Panc1 (cell line): ENCODE data around the gene GAR1. TPM values are rescaled to one million over a fixed set of nuclear protein-coding genes. Genes with fewer than 3 reads are reported as not detected.

Experiments used
- ATAC-seq: fragments of 200-7000 bp; cut with Tn5 transposase; 2 replicates; pipeline ENCODE4 v1.9.1; 2020; ENCODE audit warnings: mild to moderate bottlenecking, moderate library complexity
- BruUV-seq: library from RNA; stranded (reverse); fragments of 400-500 nt; replicated peaks from 2 replicates; lab custom pipeline; 2021; lab: Mats Ljungman, UMichigan
- CTCF ChIA-PET: fragments of 300-600 bp; sonication (Branson Sonifier 250); formaldehyde crosslinking; loops from one replicate; lab custom pipeline; 2022; ENCODE audit warnings: antibody characterized with exemption; lab: Charles Lee
- POLR2A ChIA-PET: fragments of 300-600 bp; sonication (Branson Sonifier 250); formaldehyde crosslinking; loops from one replicate; lab custom pipeline; 2022; ENCODE audit warnings: antibody characterized with exemption; lab: Charles Lee
- DNase-seq: peaks from one replicate; pipeline ENCODE4 v3.0.0-alpha.2; 2010; ENCODE audit warnings: low read depth, low spot score
- H3K27ac ChIP-seq: 2 replicates; pipeline ENCODE4 v1.5.1; 2011; ENCODE audit warnings: mild to moderate bottlenecking, low read length, inconsistent platforms
- H3K27me3 ChIP-seq: fragments of 200-500 bp; sonication (Bioruptor generic); 2 replicates; pipeline ENCODE4 v1.6.0; 2014; ENCODE audit warnings: low read length, inconsistent platforms; ENCODE audit not compliant: control insufficient read depth, insufficient read depth
- H3K36me3 ChIP-seq: fragments of 200-500 bp; sonication (Bioruptor generic); 2 replicates; pipeline ENCODE4 v1.5.1; 2014; ENCODE audit warnings: inconsistent platforms, mild to moderate bottlenecking, low read length, moderate library complexity; ENCODE audit not compliant: control insufficient read depth, insufficient read depth
- H3K4me1 ChIP-seq: 2 replicates; pipeline ENCODE4 v1.5.1; 2011; ENCODE audit warnings: inconsistent platforms, mild to moderate bottlenecking, low read length, moderate library complexity; ENCODE audit not compliant: control insufficient read depth, insufficient read depth
- H3K4me3 ChIP-seq, 2 experiments: 2 replicates each; pipeline ENCODE4 v1.5.1; 2011 to 2012; ENCODE audit warnings: low read depth in 2 of 2, low read length in 2 of 2, mild to moderate bottlenecking in 2 of 2, inconsistent platforms in 1 of 2, moderate library complexity in 1 of 2
- H3K9me3 ChIP-seq: fragments of 200-500 bp; sonication (Bioruptor generic); 2 replicates; pipeline ENCODE4 v1.5.1; 2014; ENCODE audit warnings: low read depth, mild to moderate bottlenecking, inconsistent platforms, low read length, moderate library complexity; ENCODE audit not compliant: control insufficient read depth, insufficient read depth
- in situ Hi-C: cut with HindIII; loops from 2 replicates; pipeline ENCODE4 v1.10.0; 2016; ENCODE audit warnings: low sequenced_read_pairs, low pct_unique_long_range_greater_than_20kb
- intact Hi-C: fragments of 100-400 bp; cut with micrococcal nuclease; formaldehyde crosslinking; loops from one replicate; pipeline ENCODE4 v1.10.0; 2022; ENCODE audit not compliant: unreplicated experiment
- total RNA-seq: library from RNA; stranded (reverse); gene quantifications from one replicate; pipeline ENCODE4 v1.2.1, GENCODE V29; 2021; ENCODE audit not compliant: unreplicated experiment
- TF ChIP-seq, protein P1 (sequence below), 2 experiments: IDR thresholded peaks; 2 replicates each; pipeline ENCODE4 v1.6.1; 2011 to 2012; ENCODE audit warnings: low read depth in 2 of 2, control low read depth in 1 of 2, low read length in 1 of 2, mild to moderate bottlenecking in 1 of 2, moderate library complexity in 1 of 2; ENCODE audit not compliant: insufficient read depth in 1 of 2

GAR1 gene
- total RNA-seq, 1 experiment from 2014 or later, result 23.6 TPM

DNA sequence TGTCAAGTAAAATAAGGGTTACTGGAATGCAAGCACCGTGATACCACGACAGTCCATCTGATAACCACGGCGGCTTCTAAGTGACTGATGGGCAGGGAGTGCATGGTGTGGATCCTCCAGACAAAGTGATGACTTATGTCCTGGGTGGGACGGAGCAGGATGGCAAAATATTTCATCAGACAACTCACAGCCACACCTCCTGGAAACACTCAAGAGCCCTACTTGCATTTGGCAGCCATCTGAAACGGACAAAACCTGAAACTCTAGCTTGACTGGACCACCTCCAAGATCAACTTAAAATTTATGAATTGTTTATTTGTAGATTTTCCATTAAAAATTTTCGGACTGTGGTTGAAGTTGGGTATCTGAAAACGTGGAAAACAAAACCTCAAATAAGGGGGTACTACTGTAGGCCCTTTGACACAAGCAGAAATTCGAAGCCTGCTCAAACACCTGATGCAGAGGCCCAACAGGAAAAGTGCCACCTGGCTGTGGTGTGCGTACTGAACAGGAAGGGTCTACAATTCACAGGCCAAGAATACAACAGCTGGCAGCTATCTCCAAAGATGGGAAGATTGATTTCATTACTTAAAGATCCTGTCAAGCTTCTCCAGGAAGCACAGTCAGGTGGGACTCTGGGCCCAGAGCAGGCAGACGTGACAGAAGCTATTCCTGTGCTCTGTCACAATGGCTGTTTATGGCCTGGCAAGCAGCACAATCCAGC lies 58.4 kb downstream of the GAR1 start:
- ChIA-PET CTCF (interaction anchor here (0.6 kb wide), 1 partner anchor 10 kb away, joined by 4 read pairs; no protein-coding TSS in a partner anchor), POLR2A (no interaction called here)
- Histone ChIP-seq H3K4me3 (no peak overlapping the region), H3K36me3 (no peaks in the 10 kb centered on the region), H3K9me3 (no peaks in the 10 kb centered on the region), H3K4me1 (no peaks in the 10 kb centered on the region), H3K27me3 (no peaks in the 10 kb centered on the region), H3K27ac (no peak overlapping the region)
- TF ChIP-seq, protein P1, sequence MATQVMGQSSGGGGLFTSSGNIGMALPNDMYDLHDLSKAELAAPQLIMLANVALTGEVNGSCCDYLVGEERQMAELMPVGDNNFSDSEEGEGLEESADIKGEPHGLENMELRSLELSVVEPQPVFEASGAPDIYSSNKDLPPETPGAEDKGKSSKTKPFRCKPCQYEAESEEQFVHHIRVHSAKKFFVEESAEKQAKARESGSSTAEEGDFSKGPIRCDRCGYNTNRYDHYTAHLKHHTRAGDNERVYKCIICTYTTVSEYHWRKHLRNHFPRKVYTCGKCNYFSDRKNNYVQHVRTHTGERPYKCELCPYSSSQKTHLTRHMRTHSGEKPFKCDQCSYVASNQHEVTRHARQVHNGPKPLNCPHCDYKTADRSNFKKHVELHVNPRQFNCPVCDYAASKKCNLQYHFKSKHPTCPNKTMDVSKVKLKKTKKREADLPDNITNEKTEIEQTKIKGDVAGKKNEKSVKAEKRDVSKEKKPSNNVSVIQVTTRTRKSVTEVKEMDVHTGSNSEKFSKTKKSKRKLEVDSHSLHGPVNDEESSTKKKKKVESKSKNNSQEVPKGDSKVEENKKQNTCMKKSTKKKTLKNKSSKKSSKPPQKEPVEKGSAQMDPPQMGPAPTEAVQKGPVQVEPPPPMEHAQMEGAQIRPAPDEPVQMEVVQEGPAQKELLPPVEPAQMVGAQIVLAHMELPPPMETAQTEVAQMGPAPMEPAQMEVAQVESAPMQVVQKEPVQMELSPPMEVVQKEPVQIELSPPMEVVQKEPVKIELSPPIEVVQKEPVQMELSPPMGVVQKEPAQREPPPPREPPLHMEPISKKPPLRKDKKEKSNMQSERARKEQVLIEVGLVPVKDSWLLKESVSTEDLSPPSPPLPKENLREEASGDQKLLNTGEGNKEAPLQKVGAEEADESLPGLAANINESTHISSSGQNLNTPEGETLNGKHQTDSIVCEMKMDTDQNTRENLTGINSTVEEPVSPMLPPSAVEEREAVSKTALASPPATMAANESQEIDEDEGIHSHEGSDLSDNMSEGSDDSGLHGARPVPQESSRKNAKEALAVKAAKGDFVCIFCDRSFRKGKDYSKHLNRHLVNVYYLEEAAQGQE (IDR thresholded peaks at IDR 0.05; ENCODE audit: insufficient read depth in 1 of 2, low read depth in 2 of 2, low read length in 1 of 2), result no peak
- intact Hi-C loops, result no loop called here
- ATAC-seq, result no peak
- no peak for DNase-seq
- in situ Hi-C loops, result no loop called here
- BruUV-seq, result no TSS peak

Other genes starting within 250 kb of the GAR1 start
- 15.2 TPM for gene CASP6, start 112.3 kb upstream of the GAR1 start, total RNA-seq
- gene PLA2G12A, start 85.7 kb upstream of the GAR1 start, total RNA-seq, result 20.7 TPM
- gene CFI, start 13.8 kb upstream of the GAR1 start, total RNA-seq, result 0.33 TPM
- 0.15 TPM for gene RRH, start 12.2 kb downstream of the GAR1 start, total RNA-seq
- gene LRIT3, start 32.3 kb downstream of the GAR1 start, total RNA-seq, result 0.05 TPM
- not detected for gene EGF, start 97.1 kb downstream of the GAR1 start, total RNA-seq